NCI-H2171 (cell line): ENCODE results near the gene MPHOSPH9.

Experiments used
- DNase-seq: peaks from one replicate; lab custom pipeline; 2025; lab: John Stamatoyannopoulos, UW

Gene MPHOSPH9

GRCh38 chr12:123232807-123233504 lies at the start of gene MPHOSPH9, which contains the start of gene MTRFR:
Gene MPHOSPH9, minus strand, starts transcription at chr12:123233141. Its CDS starts 2,777 bp downstream, at chr12:123230364.
Gene MTRFR, plus strand, starts transcription at chr12:123233436. Its CDS starts 20,239 bp downstream, at chr12:123253675.
- DNase-seq = peak; percentile 98

DNA sequence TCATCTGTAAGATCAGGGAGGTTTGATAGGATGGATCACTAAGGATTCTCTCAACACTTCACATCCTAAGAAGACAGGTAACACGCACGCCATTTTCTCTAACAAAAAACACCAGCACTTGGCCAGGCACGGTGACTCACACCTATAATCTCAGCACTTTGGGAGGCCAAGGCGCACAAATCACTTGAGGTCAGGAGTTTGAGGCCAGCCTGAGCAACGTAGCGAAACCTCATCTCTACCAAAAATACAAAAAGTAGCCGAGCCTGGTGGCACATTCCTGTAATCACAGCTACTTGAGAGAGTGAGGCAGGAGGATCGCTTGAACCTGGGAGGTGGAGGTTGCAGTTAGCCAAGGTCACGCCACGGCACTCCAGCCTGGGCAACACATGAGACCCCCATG lies 49.2 kb upstream of the MPHOSPH9 start:
- no peak for DNase-seq

GRCh38 chr12:123280971-123281370 lies 48.0 kb upstream of the MPHOSPH9 start:
- DNase-seq = no peak

GRCh38 chr12:123278101-123278627 lies 45.2 kb upstream of the MPHOSPH9 start:
- DNase-seq = no peak

- DNase-seq = no peak
Measured at GRCh38 chr12:123273166-123273565, 40.2 kb upstream of the MPHOSPH9 start.

DNA sequence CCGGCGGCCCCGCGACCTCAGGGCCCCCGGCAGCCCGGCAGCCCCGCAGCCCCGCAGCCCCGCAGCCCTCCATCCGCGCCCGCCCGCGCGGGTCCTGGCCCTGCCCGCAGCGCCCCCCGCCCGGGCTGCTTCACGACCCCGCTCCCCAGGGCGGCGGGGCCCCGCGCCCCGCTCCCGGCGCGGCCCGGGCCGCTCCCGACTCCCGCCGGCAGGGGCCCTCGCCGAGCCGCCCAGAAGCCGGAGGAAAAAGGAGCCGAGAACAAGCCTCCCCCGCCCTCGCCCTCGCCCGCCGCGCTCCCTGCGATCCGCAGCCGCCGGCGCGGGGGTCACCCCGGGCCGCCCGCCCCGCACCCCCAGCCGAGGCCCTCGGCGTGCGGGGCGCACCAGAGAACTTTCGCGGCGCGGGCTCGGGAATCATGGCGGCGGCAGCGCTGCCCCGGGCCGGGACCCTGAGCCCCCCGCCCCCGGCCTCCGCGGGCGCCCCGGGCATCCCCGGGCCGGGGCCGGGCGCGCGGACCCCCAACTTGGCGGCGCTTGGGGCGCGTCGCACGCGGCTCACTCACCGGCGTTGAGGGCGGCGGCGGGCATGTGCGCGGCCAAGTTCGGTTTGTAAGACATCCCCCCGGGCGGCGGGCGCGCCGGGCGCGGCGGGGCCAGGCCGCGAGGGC lies 38.2 kb upstream of the MPHOSPH9 start:
- peak; percentile 71 for DNase-seq

GRCh38 chr12:123270214-123271000 lies 37.5 kb upstream of the MPHOSPH9 start:
- DNase-seq = no peak

DNA sequence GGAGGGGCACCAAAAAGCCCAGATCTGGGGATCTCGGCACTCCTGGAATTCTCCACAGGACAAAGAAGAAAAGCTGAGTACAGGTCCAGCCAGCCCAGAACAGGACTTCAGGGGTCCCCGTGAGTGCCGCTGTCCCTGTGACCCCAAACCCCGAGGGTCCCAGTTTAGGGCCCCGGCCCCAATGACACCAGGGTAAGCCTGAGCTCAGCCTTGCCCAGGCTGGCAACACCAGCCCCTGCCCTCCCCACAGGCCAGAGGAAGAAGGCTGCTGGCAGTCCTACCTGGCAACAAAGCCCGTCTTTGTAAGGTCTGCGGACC lies 36.9 kb upstream of the MPHOSPH9 start:
- DNase-seq = no peak

DNA sequence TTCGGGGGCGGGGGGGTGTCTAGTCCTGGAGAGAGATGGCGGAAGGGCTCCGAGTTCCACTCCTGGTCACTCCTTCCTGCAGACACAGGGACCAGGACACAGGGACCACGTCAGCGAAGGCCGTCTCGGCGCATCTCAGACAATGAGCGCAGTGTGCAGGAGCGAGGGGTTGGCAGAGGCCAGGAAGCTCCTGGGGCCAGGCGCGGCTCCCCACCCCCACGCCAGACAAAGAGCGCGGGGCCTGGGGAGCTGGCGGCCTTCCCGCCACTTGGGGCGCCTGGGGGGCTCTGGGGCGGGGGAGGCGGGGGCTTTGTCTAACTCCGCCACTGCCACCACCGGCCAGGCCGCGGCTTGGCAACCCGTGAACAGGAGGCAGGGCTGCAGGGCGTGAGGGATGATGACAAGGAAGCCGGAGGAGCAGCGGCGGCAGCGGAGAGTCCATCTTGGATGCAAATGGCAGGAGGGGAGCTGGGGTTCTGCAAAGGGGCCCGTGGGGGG lies 36.5 kb upstream of the MPHOSPH9 start:
- DNase-seq = no peak

DNA sequence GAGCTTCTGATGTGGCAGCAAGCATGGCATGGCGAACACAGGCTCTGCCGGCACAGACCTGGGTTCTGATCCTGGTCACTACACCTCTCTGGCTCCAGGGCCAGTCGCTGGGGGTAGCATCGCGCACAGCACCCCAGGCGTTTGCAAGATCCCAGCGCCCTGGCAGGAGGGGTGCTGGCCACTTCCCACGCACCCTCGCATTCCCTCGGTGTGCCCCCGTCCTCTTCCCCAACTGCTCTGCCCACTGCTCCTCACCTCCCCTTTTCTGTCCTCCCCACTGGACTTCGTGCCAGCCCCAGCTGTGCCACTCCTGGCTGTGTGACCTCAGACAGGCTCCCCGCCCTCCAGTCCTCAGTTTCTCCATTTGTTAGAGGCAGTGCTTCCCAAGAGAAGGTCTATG lies 35.9 kb upstream of the MPHOSPH9 start:
- no peak for DNase-seq

DNA sequence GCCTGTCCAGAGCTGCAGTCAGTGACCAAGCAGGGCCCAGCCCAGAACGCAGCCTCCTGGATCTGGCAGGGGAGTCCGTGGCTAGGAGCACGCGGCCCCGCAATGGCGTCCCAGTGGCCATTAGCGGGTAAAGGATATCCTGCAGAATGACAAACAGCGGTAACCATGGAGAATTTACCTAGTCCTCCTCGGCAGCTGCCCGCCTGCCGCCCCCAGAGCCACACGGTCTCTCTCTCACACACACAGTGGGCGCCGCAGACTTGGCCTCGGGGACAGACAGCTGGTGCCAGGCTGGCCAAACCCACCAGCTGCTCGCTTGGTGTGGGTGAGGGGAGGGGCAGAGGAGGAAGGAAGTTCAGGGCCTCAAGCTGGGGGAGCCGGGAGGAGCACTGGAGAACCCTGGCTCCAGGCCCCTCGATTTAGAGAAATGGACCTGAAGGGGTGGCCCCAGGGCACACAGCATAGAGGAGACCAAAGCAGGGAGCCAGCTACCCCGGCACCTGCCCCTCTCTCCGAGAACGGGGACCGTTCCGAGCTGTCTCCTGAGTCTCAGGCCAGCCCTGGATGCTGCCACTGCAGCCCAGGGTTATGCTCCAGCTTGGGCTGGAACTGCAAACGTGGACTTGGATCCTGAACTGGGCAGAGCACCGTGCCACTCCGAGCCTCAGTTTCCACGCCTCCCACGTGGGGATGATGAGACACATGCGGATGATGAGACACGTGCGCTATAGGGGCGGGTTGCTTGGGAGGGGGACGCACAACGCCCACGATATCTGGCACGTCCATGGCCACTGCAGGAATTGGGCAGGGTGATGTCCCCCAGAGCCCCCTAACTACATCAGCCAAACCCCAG lies 35.3 kb upstream of the MPHOSPH9 start:
- DNase-seq = no peak

DNA sequence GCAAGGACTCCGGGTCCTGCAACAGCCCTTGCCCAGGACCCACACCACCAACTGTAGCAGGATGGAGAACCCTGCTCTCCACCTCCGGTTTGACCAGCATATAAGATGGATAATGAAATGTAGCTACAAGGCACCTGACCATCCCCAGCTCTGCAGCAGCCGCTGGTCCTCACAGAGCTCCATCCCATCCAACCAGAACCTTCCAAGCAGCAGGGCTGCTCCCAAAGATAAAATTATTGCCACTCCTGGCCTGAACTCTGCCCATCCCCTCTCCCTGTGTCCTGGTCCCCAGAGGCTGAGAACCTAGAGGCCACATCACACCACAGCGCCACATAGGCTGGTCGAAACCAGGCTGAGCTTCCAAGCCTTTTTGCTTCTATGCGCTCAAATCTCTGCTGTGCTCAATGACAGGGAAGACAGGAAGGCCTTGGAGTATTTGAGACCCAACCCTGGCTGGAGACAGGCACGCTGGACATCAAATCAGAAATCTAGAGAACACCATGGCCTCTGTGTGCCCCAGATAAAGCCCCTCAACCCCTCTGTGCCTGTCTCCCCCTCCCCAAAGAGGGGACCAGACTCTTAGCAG lies 34.5 kb upstream of the MPHOSPH9 start:
- no peak for DNase-seq

- DNase-seq = no peak
Measured at GRCh38 chr12:123266679-123267277, 33.8 kb upstream of the MPHOSPH9 start.

DNA sequence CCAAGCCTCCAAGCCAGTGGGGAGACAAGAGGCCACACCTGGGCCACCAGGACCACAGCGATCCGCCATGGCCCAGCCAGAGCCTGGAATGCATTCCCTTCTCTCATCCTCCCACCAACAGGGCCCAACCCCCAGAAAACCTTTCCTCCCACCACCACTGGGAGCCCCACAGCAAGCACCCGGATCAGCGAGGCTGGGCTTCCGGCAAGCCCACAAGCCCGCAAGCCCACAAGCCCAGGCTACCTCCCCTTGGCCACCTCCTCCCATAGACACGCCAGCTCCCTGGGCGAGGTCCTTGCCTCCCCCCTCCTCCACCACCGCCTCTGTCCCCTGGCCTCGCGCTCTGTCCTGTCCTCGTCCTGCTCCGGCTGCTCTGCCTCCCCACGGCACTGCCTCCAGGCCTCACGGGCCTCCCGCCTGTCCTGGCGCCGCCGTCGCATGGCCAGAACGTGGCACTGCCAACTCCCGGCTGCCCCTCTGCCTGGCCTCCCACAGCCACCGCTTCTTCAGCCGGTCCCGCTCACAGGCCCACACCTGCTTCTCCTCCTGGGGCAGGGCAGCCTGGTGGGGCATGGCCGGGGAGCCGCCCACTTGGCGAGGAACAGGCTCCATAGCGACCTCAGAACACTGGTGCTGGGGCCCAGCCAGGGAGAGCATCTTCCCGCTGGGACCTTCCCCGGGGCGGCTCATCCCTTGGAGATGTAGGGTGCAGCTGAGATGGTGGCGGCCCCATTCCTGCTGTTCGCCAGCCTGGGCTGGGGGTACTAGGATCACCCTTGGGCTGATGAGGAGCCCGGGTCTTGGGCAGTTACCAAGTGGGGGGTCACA lies 33.1 kb upstream of the MPHOSPH9 start:
- DNase-seq = no peak

DNA sequence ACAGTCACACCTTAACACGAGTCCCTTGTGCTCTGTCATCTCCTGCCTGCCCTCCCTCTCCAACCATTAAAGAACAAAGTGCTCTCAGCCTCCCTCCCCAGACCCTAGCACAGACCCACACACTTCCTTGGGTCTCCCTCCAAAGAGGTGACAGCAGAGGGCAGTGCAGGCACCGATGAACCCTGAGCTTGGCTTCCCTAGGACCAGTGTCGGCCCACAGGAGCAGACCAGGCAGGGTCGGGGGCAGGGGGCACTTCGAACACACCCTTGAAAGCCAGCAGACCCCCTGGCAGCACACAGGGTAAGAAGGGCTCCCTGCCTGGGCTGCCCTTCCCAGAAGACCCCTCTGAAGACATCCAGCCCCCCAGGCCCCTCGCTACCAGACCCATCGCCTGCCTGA lies 31.7 kb upstream of the MPHOSPH9 start:
- no peak for DNase-seq

DNA sequence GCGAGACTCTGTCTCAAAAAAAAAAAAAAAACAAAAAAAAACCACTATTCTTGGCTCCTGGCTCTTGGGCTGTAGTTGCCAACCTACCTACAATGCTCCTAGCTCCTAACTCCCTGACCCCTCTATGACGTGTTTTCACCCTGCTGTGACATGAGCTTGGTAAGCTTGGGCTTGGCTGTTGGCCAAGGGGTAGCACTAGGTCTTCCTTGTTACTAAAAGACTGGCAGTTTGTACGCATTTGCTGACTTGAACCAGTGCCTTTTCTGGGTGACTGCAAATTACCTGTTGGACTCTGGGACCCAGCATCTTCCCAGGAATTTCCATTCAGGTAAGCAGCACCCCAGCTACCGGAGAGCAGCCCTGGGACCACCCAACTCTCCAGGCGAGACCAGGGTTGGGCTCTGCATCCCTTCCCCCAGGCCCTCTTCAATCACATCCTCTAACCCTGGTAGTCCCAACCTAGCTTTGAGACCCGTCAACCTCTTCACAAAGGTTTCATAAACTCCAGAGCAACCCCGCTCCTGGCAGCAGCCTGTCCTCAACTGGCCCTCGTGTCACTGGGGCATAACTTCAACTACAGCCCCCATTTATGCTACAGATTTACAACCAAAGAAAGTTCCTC lies 30.4 kb upstream of the MPHOSPH9 start:
- DNase-seq = no peak

- DNase-seq = no peak
Measured at GRCh38 chr12:123261196-123261595, 28.3 kb upstream of the MPHOSPH9 start.

DNA sequence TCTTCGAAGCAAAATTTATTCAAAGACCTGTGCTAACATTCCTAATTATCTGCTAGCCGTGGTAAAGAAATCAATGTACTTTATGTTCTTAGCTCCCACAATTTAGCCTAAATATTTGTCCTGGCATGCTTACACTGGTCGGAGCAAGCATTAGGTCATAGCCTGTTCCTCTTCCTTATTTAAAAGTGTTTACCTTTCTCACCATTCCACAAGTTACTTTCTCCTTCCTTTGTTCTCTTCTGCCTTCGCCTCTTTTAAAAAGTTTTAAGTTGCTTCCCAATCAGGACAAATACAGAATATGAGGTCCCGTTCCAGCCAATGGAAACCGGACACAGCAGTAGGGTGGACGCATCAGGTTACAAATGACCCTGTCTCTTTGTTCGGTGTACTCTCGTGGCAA lies 27.1 kb upstream of the MPHOSPH9 start:
- DNase-seq = no peak

- no peak for DNase-seq
Measured at GRCh38 chr12:123258593-123258992, 25.7 kb upstream of the MPHOSPH9 start.
